Measurements from ENCODE around the gene ATRNL1. TPM values are rescaled to one million over a fixed set of nuclear protein-coding genes. Genes with fewer than 3 reads are reported as not detected.

The ATRNL1 gene
- total and polyA plus RNA-seq, 2 experiments from 2014 or later: 4.8 to 29.7 TPM

DNA sequence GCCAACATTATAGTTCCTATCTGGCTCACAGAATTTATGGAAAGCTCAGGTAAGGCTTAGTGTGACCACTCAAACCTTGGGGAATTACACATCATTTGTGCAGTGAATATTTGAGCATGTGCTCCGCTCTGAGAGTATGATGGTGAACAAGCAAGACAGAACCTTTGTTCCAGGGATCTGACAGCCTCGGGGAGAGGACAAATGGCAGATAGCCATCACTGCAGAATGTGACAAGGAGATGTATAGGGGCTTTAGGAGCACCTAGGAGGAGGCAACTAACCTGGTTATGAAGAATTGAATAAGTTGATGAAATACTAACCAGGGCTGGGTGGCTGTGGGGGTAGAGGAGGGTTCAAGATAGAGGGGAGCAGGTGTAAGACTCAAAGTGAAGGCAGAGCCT, 889.4 kb downstream of the ATRNL1 start:
- ATAC-seq: no peak
- Histone ChIP-seq H3K27me3 (ENCODE audit: insufficient read depth) (no peaks in the 10 kb centered on the region), H3K79me2 (replicated peaks; ENCODE audit: insufficient read depth) (no peaks in the 10 kb centered on the region), H4K20me1 (replicated peaks; ENCODE audit: insufficient read depth) (no peaks in the 10 kb centered on the region), H3K4me1 (ENCODE audit: insufficient read depth) (no peaks in the 10 kb centered on the region), H3K36me3 (ENCODE audit: insufficient read depth) (no peaks in the 10 kb centered on the region), H3F3A (replicated peaks; ENCODE audit: low read depth) (no peaks in the 10 kb centered on the region), H3K4me2 (no peak overlapping the region), H3K4me3 (no peak overlapping the region), H2AFZ (no peak overlapping the region), H3K9me2 (ENCODE audit: insufficient read depth) (peaks cover 2% of the 10 kb centered on the region; the same call in 1 of the 2 replicates), H3K27ac (ENCODE audit: low read depth) (no peak overlapping the region)
- peaks cover 3% of the 10 kb centered on the region for H3K27me3 Mint-ChIP-seq (ENCODE audit: insufficient read depth, low read depth, poor library complexity)
- no peaks in the 10 kb centered on the region; the same call in 2 of the 3 replicates for H3K36me3 Mint-ChIP-seq (ENCODE audit: low read depth)
- H3K27ac Mint-ChIP-seq: no peak overlapping the region
- no peak for TF ChIP-seq ZNF331 (CRISPR knock-in tag; IDR thresholded peaks at IDR 0.05; ENCODE audit: low read depth)
- no peak for TF ChIP-seq EZH2phosphoT487 (IDR thresholded peaks at IDR 0.05; ENCODE audit: unreplicated experiment)
- TF ChIP-seq, protein P1, sequence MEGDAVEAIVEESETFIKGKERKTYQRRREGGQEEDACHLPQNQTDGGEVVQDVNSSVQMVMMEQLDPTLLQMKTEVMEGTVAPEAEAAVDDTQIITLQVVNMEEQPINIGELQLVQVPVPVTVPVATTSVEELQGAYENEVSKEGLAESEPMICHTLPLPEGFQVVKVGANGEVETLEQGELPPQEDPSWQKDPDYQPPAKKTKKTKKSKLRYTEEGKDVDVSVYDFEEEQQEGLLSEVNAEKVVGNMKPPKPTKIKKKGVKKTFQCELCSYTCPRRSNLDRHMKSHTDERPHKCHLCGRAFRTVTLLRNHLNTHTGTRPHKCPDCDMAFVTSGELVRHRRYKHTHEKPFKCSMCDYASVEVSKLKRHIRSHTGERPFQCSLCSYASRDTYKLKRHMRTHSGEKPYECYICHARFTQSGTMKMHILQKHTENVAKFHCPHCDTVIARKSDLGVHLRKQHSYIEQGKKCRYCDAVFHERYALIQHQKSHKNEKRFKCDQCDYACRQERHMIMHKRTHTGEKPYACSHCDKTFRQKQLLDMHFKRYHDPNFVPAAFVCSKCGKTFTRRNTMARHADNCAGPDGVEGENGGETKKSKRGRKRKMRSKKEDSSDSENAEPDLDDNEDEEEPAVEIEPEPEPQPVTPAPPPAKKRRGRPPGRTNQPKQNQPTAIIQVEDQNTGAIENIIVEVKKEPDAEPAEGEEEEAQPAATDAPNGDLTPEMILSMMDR (conservative IDR thresholded peaks at IDR 0.05; ENCODE audit: low read depth in 2 of 2): no peak
- no peak for TF ChIP-seq POLR2AphosphoS5 (IDR thresholded peaks at IDR 0.05; ENCODE audit: low read depth)
- TF ChIP-seq STAT1 (IDR thresholded peaks at IDR 0.05; ENCODE audit: unreplicated experiment): no peak
- TF ChIP-seq JUNB (IDR thresholded peaks at IDR 0.05; ENCODE audit: unreplicated experiment): no peak
- TF ChIP-seq NANOG (IDR thresholded peaks at IDR 0.05; ENCODE audit: borderline replicate concordance): no peak
- H3K4me3 Mint-ChIP-seq: no peak overlapping the region
- H3K9me3 Mint-ChIP-seq: no peaks in the 10 kb centered on the region; the same call in 2 of the 3 replicates
- no peak for DNase-seq (ENCODE audit: low spot score)
- H3K4me1 Mint-ChIP-seq: peaks cover 6% of the 10 kb centered on the region; the same call in 2 of the 3 replicates

GRCh38 chr10:115985786-115986185, 892.6 kb downstream of the ATRNL1 start:
- Mint-ChIP-seq H3K4me1 (no peaks in the 10 kb centered on the region), H3K4me3 (no peak overlapping the region)
- H3K36me3 ChIP-seq (ENCODE audit: insufficient read depth): no peaks in the 10 kb centered on the region
- TF ChIP-seq, protein P1 (conservative IDR thresholded peaks at IDR 0.05; ENCODE audit: low read depth in 2 of 2): no peak
- TF ChIP-seq, protein P2, sequence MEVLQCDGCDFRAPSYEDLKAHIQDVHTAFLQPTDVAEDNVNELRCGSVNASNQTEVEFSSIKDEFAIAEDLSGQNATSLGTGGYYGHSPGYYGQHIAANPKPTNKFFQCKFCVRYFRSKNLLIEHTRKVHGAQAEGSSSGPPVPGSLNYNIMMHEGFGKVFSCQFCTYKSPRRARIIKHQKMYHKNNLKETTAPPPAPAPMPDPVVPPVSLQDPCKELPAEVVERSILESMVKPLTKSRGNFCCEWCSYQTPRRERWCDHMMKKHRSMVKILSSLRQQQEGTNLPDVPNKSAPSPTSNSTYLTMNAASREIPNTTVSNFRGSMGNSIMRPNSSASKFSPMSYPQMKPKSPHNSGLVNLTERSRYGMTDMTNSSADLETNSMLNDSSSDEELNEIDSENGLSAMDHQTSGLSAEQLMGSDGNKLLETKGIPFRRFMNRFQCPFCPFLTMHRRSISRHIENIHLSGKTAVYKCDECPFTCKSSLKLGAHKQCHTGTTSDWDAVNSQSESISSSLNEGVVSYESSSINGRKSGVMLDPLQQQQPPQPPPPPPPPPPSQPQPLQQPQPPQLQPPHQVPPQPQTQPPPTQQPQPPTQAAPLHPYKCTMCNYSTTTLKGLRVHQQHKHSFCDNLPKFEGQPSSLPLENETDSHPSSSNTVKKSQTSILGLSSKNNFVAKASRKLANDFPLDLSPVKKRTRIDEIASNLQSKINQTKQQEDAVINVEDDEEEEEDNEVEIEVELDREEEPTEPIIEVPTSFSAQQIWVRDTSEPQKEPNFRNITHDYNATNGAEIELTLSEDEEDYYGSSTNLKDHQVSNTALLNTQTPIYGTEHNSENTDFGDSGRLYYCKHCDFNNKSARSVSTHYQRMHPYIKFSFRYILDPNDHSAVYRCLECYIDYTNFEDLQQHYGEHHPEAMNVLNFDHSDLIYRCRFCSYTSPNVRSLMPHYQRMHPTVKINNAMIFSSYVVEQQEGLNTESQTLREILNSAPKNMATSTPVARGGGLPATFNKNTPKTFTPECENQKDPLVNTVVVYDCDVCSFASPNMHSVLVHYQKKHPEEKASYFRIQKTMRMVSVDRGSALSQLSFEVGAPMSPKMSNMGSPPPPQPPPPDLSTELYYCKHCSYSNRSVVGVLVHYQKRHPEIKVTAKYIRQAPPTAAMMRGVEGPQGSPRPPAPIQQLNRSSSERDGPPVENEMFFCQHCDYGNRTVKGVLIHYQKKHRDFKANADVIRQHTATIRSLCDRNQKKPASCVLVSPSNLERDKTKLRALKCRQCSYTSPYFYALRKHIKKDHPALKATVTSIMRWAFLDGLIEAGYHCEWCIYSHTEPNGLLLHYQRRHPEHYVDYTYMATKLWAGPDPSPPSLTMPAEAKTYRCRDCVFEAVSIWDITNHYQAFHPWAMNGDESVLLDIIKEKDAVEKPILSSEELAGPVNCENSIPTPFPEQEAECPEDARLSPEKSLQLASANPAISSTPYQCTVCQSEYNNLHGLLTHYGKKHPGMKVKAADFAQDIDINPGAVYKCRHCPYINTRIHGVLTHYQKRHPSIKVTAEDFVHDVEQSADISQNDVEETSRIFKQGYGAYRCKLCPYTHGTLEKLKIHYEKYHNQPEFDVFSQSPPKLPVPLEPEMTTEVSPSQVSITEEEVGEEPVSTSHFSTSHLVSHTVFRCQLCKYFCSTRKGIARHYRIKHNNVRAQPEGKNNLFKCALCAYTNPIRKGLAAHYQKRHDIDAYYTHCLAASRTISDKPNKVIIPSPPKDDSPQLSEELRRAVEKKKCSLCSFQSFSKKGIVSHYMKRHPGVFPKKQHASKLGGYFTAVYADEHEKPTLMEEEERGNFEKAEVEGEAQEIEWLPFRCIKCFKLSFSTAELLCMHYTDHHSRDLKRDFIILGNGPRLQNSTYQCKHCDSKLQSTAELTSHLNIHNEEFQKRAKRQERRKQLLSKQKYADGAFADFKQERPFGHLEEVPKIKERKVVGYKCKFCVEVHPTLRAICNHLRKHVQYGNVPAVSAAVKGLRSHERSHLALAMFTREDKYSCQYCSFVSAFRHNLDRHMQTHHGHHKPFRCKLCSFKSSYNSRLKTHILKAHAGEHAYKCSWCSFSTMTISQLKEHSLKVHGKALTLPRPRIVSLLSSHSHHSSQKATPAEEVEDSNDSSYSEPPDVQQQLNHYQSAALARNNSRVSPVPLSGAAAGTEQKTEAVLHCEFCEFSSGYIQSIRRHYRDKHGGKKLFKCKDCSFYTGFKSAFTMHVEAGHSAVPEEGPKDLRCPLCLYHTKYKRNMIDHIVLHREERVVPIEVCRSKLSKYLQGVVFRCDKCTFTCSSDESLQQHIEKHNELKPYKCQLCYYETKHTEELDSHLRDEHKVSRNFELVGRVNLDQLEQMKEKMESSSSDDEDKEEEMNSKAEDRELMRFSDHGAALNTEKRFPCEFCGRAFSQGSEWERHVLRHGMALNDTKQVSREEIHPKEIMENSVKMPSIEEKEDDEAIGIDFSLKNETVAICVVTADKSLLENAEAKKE (CRISPR knock-in tag; IDR thresholded peaks at IDR 0.05): no peak
- TF ChIP-seq POLR2AphosphoS5 (IDR thresholded peaks at IDR 0.05; ENCODE audit: low read depth): no peak
- TF ChIP-seq, protein P3, sequence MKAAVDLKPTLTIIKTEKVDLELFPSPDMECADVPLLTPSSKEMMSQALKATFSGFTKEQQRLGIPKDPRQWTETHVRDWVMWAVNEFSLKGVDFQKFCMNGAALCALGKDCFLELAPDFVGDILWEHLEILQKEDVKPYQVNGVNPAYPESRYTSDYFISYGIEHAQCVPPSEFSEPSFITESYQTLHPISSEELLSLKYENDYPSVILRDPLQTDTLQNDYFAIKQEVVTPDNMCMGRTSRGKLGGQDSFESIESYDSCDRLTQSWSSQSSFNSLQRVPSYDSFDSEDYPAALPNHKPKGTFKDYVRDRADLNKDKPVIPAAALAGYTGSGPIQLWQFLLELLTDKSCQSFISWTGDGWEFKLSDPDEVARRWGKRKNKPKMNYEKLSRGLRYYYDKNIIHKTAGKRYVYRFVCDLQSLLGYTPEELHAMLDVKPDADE (IDR thresholded peaks at IDR 0.05): no peak
- TF ChIP-seq EZH2phosphoT487 (IDR thresholded peaks at IDR 0.05; ENCODE audit: unreplicated experiment): no peak
- no peak for TF ChIP-seq NANOG (IDR thresholded peaks at IDR 0.05; ENCODE audit: borderline replicate concordance)

More at GRCh38 chr10:115985786-115986185, 892.6 kb downstream of the ATRNL1 start:
- no peak for DNase-seq (ENCODE audit: low spot score)
- no peaks in the 10 kb centered on the region for H3K79me2 ChIP-seq (replicated peaks; ENCODE audit: insufficient read depth)
- no peak overlapping the region for H3K4me3 ChIP-seq
- Mint-ChIP-seq H3K36me3 (ENCODE audit: low read depth) (no peaks in the 10 kb centered on the region; the same call in 2 of the 3 replicates), H3K27ac (no peak overlapping the region), H3K9me3 (no peaks in the 10 kb centered on the region; the same call in 2 of the 3 replicates), H3K27me3 (ENCODE audit: insufficient read depth, low read depth, poor library complexity) (no peaks in the 10 kb centered on the region)
- peaks cover 4% of the 10 kb centered on the region; the same call in 1 of the 2 replicates for H3K9me2 ChIP-seq (ENCODE audit: insufficient read depth)
- no peak for ATAC-seq
- no peaks in the 10 kb centered on the region for H3K27me3 ChIP-seq (ENCODE audit: insufficient read depth)
- H2AFZ ChIP-seq: no peak overlapping the region
- no peaks in the 10 kb centered on the region for H3F3A ChIP-seq (replicated peaks; ENCODE audit: low read depth)
- H3K4me2 ChIP-seq: no peak overlapping the region
- no peak overlapping the region for H3K27ac ChIP-seq (ENCODE audit: low read depth)
- no peaks in the 10 kb centered on the region for H3K4me1 ChIP-seq (ENCODE audit: insufficient read depth)
- H4K20me1 ChIP-seq (replicated peaks; ENCODE audit: insufficient read depth): no peaks in the 10 kb centered on the region

All from GM23338 (cell line).